A549 (cell line): ENCODE data around the gene KIF21A. TPM values are rescaled to one million over a fixed set of nuclear protein-coding genes. Genes with fewer than 3 reads are reported as not detected.

Experiments
- ATAC-seq, 2 experiments: fragments of 200-7000 bp in 1 of 2; fragments of >200 bp in 1 of 2; cut with Nextera tagmentation in 1 of 2; cut with Tn5 transposase in 1 of 2; 3 replicates each; pipeline versions ENCODE4 v1.8.0 to v1.9.1; 2018 to 2020; ENCODE audit warnings: mild to moderate bottlenecking in 1 of 2, moderate library complexity in 1 of 2
- CTCF ChIA-PET: fragments of 300-600 bp; sonication (Branson Sonifier 250); formaldehyde crosslinking; extraction: SDS; loops from one replicate; lab custom pipeline; 2021; ENCODE audit warnings: antibody characterized with exemption, inconsistent platforms; lab: Yijun Ruan, JAX
- POLR2A ChIA-PET: fragments of 350-600 bp; formaldehyde crosslinking; extraction: SDS; loops from one replicate; lab custom pipeline; 2021; ENCODE audit warnings: antibody characterized with exemption, inconsistent platforms; lab: Yijun Ruan, JAX
- DNase-seq, 2 experiments: peaks; one replicate each; pipeline versions ENCODE4 v3.0.0 to v3.0.0-alpha.2; 2011 to 2016; ENCODE audit warnings: low read depth in 1 of 2, low spot score in 1 of 2
- FAIRE-seq: peaks from 2 replicates; lab custom pipeline; 2011; peaks lifted over from hg19 to GRCh38; lab: Jason Lieb, UNC
- H3K27ac ChIP-seq, 2 experiments: fragments of >200 bp; sonication (Bioruptor Twin); formaldehyde crosslinking; 3 replicates each; pipeline ENCODE4 v1.5.1; 2016 to 2017
- H3K4me1 ChIP-seq: fragments of >200 bp; sonication (Bioruptor Twin); formaldehyde crosslinking; 3 replicates; pipeline ENCODE4 v1.6.1; 2016
- H3K4me2 ChIP-seq: fragments of >200 bp; sonication (Bioruptor Twin); formaldehyde crosslinking; 3 replicates; pipeline ENCODE4 v1.6.1; 2016
- H3K4me3 ChIP-seq: fragments of >200 bp; sonication (Bioruptor Twin); formaldehyde crosslinking; 3 replicates; pipeline ENCODE4 v1.5.1; 2016
- H3K9me3 ChIP-seq: fragments of >200 bp; sonication (Bioruptor Twin); formaldehyde crosslinking; 3 replicates; pipeline ENCODE4 v1.6.1; 2016
- CEBPB ChIP-seq, 2 experiments: fragments of >200 bp in 1 of 2; sonication (Bioruptor Twin) in 1 of 2; formaldehyde crosslinking in 1 of 2; IDR thresholded peaks; 2 replicates each; pipeline ENCODE4 v1.6.1; 2012 to 2016
- FOSL2 ChIP-seq, 2 experiments: fragments of 450-650 bp in 1 of 2; fragments of >200 bp in 1 of 2; sonication (Bioruptor Twin) in 1 of 2; formaldehyde crosslinking; IDR thresholded peaks; 2 replicates each; pipeline versions ENCODE4 v1.5.0 to v1.6.1; 2016 to 2020; ENCODE audit warnings: mild to moderate bottlenecking in 1 of 2, moderate library complexity in 1 of 2
- GATA3 ChIP-seq: IDR thresholded peaks from 2 replicates; pipeline ENCODE4 v1.6.1; 2012; ENCODE audit warnings: borderline replicate concordance
- HES2 ChIP-seq: fragments of >200 bp; sonication (Bioruptor Twin); formaldehyde crosslinking; IDR thresholded peaks from 2 replicates; pipeline ENCODE4 v1.6.1; 2016
- HEYL ChIP-seq: fragments of 250-450 bp; sonication (Bioruptor Pico); IDR thresholded peaks from 2 replicates; pipeline ENCODE4 v1.8.0; 2021; ENCODE audit warnings: mild to moderate bottlenecking, moderate library complexity
- HMGXB4 ChIP-seq: fragments of 250-450 bp; sonication (Bioruptor Pico); IDR thresholded peaks from 2 replicates; pipeline ENCODE4 v1.5.0; 2021; ENCODE audit warnings: mild to moderate bottlenecking, moderate library complexity, borderline replicate concordance
- HOXA7 ChIP-seq: fragments of 250-450 bp; sonication (Bioruptor Pico); IDR thresholded peaks from 2 replicates; pipeline ENCODE4 v1.5.0; 2020; ENCODE audit warnings: mild to moderate bottlenecking, moderate library complexity
- HOXB13 ChIP-seq: fragments of 250-450 bp; sonication (Bioruptor Pico); IDR thresholded peaks from 2 replicates; pipeline ENCODE4 v1.5.0; 2020; ENCODE audit warnings: low read depth, mild to moderate bottlenecking, moderate library complexity
- MAFK ChIP-seq: fragments of 450-650 bp; IDR thresholded peaks from 2 replicates; pipeline ENCODE4 v1.6.1; 2014; ENCODE audit not compliant: partially characterized antibody
- MYC ChIP-seq: IDR thresholded peaks from 2 replicates; pipeline ENCODE4 v1.6.1; 2012; ENCODE audit warnings: mild to moderate bottlenecking, inconsistent platforms, low read length, improper control_type of control experiment, borderline replicate concordance
- NFE2L2 ChIP-seq: fragments of 150-350 bp; conservative IDR thresholded peaks from 2 replicates; pipeline ENCODE4 v1.6.1; 2014; ENCODE audit warnings: low read length
- PHF8 ChIP-seq: fragments of 200-600 bp; sonication (generic); IDR thresholded peaks from 2 replicates; pipeline ENCODE4 v1.6.1; 2016; ENCODE audit warnings: low read depth, mild to moderate bottlenecking, antibody characterized with exemption, moderate library complexity, borderline replicate concordance
- POLR2A ChIP-seq: IDR thresholded peaks from 2 replicates; pipeline ENCODE4 v1.6.1; 2012; ENCODE audit warnings: mild to moderate bottlenecking, low read length
- RCOR1 ChIP-seq: fragments of 150-350 bp; IDR thresholded peaks from 2 replicates; pipeline ENCODE4 v1.6.1; 2014; ENCODE audit warnings: antibody characterized with exemption, low read length, low read depth
- REST ChIP-seq: fragments of 200-600 bp; sonication (generic); IDR thresholded peaks from 2 replicates; pipeline ENCODE4 v1.6.1; 2016; ENCODE audit warnings: antibody characterized with exemption, mild to moderate bottlenecking, moderate library complexity
- RNF2 ChIP-seq: fragments of 200-600 bp; sonication (generic); IDR thresholded peaks from 2 replicates; pipeline ENCODE4 v1.6.1; 2016; ENCODE audit warnings: low read depth, mild to moderate bottlenecking, antibody characterized with exemption, moderate library complexity, borderline replicate concordance
- SMC3 ChIP-seq: fragments of >200 bp; sonication (Bioruptor Twin); formaldehyde crosslinking; IDR thresholded peaks from 3 replicates; pipeline ENCODE4 v1.6.1; 2018; ENCODE audit warnings: inconsistent platforms
- TFCP2L1 ChIP-seq: fragments of 250-450 bp; sonication (Bioruptor Pico); IDR thresholded peaks from 2 replicates; pipeline ENCODE4 v1.5.0; 2021; ENCODE audit warnings: mild to moderate bottlenecking
- ZSCAN20 ChIP-seq: fragments of 250-450 bp; sonication (Bioruptor Pico); IDR thresholded peaks from 2 replicates; pipeline ENCODE4 v1.8.0; 2022; ENCODE audit warnings: mild to moderate bottlenecking, moderate library complexity
- WGBS: methylation state at CpG from one replicate; pipeline ENCODE4 v1.1.6; 2017; ENCODE audit errors: missing lambda C conversion rate; 5-methylcytosine and 5-hydroxymethylcytosine counted together
- polyA plus RNA-seq, 4 experiments: library from polyadenylated mRNA; depleted of rRNA in 3 of 4; stranded (reverse); fragments of >200 nt; fragmentation: RNase III in 1 of 4; extraction: RNeasy Plus Mini Kit Qiagen cat#74134 plus additional on column Dnase treatment in 1 of 4; gene quantifications; 2 replicates in 3 of 4; 3 replicates in 1 of 4; pipeline ENCODE4 v1.2.3, GENCODE V29; 2011 to 2017

The KIF21A gene
- polyA plus RNA-seq, 2 of the 4 experiments (the other 2 are of a cell fraction) = 26.0 to 79.0 TPM

- FAIRE-seq (no peak), DNase-seq (no peak), ATAC-seq (no peak)
- ChIA-PET CTCF (interaction anchor here (0.9 to 5.7 kb wide), 3 partner anchors 8 to 166 kb away, joined by 3 to 101 read pairs (median 3); no protein-coding TSS in a partner anchor), POLR2A (no interaction called here)
- Histone ChIP-seq H3K9me3 (no peaks in the 10 kb centered on the region), H3K27ac (no peak overlapping the region), H3K4me1 (no peaks in the 10 kb centered on the region), H3K4me2 (no peak overlapping the region), H3K4me3 (no peak overlapping the region)
- no peak for TF ChIP-seq SMC3
- whole genome bisulfite sequencing = 56% methylated on average over 5 of the region's 5 CpGs
Observed at GRCh38 chr12:39269492-39269891, 173.4 kb downstream of the KIF21A start.

GRCh38 chr12:39267886-39268285 lies 175.0 kb downstream of the KIF21A start:
- CTCF ChIA-PET = no interaction called here
- Histone ChIP-seq H3K4me3 (no peak overlapping the region), H3K4me2 (no peak overlapping the region)
- DNase-seq (no peak), FAIRE-seq (peak; percentile 88)
- TF ChIP-seq MAFK (no peak), GATA3 (no peak), HES2 (no peak), HOXA7 (CRISPR knock-in tag) (no peak), RCOR1 (no peak), HEYL (CRISPR knock-in tag) (no peak), PHF8 (no peak), FOSL2 (IDR thresholded peaks at IDR 0.05) (no peak), FOSL2 (CRISPR knock-in tag; IDR thresholded peaks at IDR 0.05) (no peak), NFE2L2 (no peak), MYC (no peak), RNF2 (no peak), HMGXB4 (CRISPR knock-in tag) (no peak), REST (no peak), POLR2A (no peak), TFCP2L1 (CRISPR knock-in tag) (no peak), CEBPB (IDR thresholded peaks at IDR 0.05) (no peak), HOXB13 (CRISPR knock-in tag) (no peak), ZSCAN20 (CRISPR knock-in tag) (no peak)
- TF ChIP-seq, all 56 proteins: peak for 0
- POLR2A ChIA-PET = no interaction called here
- ATAC-seq = no peak
- Histone ChIP-seq H3K27ac (no peak overlapping the region), H3K9me3 (no peaks in the 10 kb centered on the region), H3K4me1 (no peaks in the 10 kb centered on the region)
- WGBS = 0% methylated on average over 1 of the region's 1 CpG

- Histone ChIP-seq H3K4me1 (no peaks in the 10 kb centered on the region), H3K4me2 (no peak overlapping the region), H3K9me3 (no peaks in the 10 kb centered on the region), H3K27ac (no peak overlapping the region)
- FAIRE-seq = no peak
- no peak for TF ChIP-seq SMC3
- TF ChIP-seq, all 56 proteins: peak for 0
- no peak overlapping the region for H3K4me3 ChIP-seq
- WGBS = 9% methylated on average over 1 of the region's 1 CpG
- ChIA-PET CTCF (no interaction called here), POLR2A (no interaction called here)
- DNase-seq (no peak), ATAC-seq (no peak)
Observed at GRCh38 chr12:39252628-39253027, 190.3 kb downstream of the KIF21A start.

Other genes with a start within 250 kb of the KIF21A start
- gene ABCD2, start 176.7 kb upstream of the KIF21A start, polyA plus RNA-seq (2011; rRNA removed) = not detected in 2 replicates
- gene ABCD2, start 176.7 kb upstream of the KIF21A start, polyA plus RNA-seq (2017; fragmentation: RNase III; extraction: RNeasy Plus Mini Kit Qiagen cat#74134 plus additional on column Dnase treatment) = 0.01 TPM in 1 of 3 replicates, not detected in the others